HG03432 (cell line): Measurements from ENCODE around the gene OR10H2.
"Not testable (repeated sequence)": the region's sequence is repeated elsewhere in the genome, so short reads cannot be mapped to it uniquely, and the experiment has no call there.

ENCODE experiments used
- ATAC-seq: cut with Tn5 transposase; IDR thresholded peaks from one replicate; pipeline ENCODE4 v1.9.1; 2021; ENCODE audit warnings: mild to moderate bottlenecking, moderate library complexity; ENCODE audit not compliant: unreplicated experiment

The OR10H2 gene, protein sequence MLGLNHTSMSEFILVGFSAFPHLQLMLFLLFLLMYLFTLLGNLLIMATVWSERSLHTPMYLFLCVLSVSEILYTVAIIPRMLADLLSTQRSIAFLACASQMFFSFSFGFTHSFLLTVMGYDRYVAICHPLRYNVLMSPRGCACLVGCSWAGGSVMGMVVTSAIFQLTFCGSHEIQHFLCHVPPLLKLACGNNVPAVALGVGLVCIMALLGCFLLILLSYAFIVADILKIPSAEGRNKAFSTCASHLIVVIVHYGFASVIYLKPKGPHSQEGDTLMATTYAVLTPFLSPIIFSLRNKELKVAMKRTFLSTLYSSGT

DNA sequence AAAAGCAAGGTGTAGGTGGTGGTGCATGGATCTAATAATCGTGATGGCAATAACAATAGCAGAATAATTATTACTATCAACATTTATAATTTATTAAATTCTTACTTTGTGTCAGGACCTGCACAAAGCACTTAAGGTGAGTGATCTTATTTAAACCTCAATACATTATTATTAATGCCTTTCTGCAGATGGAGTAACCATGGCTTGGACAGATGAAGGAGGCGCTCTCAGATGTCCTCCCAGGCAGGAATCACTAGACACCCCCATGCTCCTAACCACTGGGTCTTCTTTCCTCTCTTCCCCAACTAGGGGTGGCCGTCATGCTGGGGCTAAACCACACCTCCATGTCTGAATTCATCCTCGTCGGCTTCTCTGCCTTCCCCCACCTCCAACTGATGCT, at the start of gene OR10H2:
Gene OR10H2 (plus strand): TSS at position 301 of the 400 bp plus-strand sequence. CDS start 20 bp downstream, at position 321.
- ATAC-seq = no peak

DNA sequence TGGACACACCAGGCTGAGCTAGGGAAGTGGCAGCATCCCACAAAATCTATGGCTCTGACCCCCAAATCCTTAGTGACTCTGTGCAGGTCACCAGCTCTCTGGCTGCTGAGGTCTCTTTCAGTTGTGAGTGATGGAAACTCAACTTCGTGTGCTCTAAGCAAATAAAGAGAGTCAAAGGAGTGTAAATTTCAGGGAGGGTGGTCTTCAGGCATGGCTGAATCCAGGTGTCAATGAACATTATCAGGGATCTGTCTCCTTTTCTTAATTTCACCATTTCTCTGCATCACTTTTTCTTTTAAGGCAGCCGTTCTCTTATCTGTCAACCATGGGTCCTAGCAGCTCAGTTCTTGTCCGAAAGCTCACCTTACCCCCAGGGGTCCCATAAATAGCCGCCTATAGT, 48.7 kb upstream of the OR10H2 start:
- no peak for ATAC-seq

DNA sequence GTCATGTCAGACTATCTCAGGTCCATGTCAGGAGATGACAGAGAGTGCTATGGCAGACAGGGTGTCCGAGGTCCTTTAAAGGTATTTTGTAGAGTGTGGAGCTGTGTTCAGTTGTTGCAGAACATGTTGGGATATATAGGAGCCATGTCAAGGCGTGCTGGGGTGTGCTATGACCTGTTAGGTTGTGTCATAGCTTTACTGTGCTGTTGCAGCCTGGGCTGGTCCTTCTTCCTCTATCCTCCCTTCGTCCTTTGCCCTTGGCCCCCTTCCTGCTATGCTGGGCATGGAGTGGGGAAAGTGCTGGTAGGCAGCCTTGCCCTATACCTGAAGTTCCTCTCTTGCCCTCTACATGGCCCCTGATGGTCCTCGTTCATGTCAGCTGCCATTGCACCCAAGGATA, 48.0 kb upstream of the OR10H2 start:
- ATAC-seq = not testable (repeated sequence)

DNA sequence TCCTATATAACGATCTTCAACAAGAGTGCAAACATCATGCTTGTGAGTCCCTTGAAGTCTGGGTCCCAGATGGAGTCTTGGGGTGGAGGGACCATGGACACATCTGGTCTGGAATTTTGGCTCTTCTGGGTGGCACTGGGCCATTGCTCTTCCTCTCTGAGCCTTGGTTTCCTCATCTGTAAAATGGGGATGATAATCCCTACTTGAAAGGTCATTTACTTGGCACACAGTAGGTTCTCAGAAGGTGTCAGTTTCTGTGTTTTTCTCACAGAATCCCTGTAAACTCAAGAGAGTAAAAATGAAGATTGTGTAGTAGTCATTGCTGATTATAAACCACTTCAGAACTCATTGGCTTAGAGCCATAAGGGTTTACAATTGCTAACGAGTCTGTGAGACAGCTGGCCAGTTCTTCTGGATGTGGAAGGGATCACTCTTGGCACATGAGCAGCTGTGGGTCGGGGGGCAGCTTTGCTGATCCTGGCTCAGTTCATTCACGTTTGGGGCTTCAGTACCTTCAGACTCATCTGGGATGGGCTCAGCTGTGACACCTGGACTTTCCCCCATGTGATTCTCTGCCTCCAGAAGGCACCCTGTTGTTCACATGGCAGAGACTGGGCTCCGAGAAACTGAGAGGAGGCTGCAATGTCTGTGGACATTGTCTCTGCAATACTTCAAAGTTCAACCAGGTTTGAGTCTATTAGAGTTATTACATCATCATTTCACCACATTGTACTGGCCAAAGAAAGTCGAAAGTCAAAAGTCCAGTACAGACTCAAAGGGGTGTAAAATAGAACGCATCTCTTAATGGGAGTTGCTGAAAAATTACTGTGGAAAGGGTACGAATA, 47.1 kb upstream of the OR10H2 start:
- ATAC-seq = no peak

DNA sequence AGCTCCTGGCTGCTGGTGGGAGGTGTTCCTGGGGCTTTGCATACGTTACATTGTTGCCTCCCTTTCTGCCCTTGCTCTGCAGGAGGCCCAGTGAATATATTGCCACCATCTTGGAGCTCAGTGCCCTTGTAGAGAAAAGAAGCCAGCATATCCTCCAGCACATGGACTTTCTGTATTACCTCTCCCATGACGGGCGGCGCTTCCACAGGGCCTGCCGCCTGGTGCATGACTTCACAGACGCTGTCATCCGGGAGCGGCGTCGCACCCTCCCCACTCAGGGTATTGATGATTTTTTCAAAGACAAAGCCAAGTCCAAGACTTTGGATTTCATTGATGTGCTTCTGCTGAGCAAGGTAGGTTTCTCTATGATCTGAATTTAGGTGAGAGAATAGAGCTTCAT, 44.4 kb upstream of the OR10H2 start:
- no peak for ATAC-seq

DNA sequence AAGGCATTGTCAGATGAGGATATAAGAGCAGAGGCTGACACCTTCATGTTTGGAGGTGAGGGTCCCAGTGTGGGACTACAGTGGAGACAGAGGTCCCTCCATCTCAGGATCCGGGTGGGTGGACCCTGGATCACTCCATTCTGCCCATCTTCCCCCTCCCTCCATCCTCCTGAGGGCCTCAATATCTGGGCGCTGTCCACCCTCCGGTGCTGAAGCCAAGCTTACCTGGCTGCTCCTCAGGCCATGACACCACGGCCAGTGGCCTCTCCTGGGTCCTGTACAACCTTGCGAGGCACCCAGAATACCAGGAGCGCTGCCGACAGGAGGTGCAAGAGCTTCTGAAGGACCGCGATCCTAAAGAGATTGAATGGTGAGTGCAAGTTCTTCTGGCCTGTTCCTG, 43.0 kb upstream of the OR10H2 start:
- ATAC-seq = no peak

DNA sequence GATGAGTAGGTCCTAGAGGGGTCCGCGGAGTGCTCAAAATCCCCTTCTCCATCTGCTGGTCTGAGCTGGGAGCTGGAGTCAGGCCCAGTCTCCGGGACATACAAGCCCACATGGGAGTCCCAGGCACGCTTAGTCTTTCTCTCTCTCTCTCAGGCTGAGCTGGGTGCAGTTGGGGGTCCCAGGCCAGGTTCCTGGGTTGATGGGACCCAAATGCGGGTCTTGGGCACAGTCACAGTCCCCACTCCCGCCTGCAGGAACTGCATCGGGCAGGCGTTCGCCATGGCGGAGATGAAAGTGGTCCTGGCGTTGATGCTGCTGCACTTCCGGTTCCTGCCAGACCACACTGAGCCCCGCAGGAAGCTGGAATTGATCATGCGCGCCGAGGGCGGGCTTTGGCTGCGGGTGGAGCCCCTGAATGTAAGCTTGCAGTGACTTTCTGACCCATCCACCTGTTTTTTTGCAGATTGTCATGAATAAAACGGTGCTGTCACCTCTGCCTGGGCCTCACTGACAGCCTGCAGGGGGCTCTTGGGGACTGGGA, 31.1 kb upstream of the OR10H2 start:
- ATAC-seq = no peak

DNA sequence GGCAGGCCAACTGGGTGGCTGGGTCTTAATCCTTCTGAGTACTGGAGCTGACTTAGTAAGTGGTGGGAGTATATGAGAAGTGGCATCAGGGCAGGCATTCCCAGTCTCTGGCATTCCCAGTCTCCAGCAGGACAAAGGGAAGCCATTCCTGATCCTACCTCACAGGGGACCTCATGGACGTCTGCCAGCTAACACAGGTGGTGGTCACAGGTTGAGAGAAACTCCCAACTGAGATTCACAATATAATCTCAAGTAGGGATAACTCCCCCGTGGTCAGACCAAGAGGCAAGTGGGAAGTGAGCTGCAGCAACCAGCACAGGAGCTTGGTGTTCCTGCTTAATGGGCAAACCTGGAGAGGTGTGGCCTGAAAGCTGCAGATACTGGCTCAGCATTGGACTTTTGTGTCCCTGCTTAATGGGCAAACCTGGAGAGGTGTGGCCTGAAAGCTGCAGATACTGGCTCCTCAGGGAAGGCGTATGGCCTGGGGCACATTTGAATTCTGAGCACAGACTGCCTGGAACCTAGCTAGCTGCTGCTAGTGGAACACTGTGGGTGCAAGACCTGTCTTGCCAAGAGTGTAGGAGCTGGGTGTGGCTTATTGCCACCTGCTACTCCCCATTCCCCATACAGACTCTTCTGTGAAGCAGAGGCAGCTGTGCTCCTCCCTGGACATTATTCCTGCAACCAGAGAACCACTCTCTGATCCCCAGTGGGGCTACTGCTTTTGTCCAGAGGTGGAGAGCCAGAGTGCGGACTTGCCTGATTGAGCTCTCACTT, 25.9 kb upstream of the OR10H2 start:
- no peak for ATAC-seq

DNA sequence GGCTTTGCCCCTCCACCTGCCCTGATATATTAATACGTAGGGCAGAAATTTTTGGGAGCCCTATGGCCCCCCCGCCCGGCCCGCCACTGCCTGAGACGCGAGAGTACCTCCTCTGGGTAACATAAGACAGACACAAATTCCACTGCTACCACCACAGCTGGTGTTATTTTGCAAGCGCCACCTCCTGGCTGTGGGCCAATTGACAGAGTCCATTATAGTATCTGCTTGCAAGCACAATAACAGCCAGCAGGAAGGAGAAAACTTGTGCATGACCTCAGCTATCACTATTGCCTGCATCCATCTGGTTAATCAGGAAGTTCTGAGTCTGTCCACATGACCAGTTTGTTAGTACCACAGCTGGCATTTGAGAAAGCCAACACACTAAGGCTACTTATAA, 25.3 kb upstream of the OR10H2 start:
- ATAC-seq = no peak

DNA sequence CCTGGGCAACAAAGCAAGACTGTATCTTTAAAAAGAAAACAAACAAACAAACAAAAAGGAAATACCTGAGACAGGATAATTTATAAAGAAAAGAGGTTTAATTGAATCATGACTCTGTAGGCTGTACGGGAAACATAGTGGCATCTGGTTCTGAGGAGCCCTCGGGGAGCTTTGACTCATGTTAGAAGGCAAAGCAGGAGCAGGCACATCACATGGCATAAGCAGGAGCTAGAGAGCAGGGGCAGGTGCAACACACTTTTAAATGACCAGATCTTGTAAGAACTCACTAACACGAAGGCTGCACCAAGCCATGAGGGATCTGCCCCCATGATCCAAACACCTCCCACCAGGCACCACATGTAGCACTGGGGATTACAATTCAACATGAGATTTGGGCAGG, 13.2 kb upstream of the OR10H2 start:
- no peak for ATAC-seq

DNA sequence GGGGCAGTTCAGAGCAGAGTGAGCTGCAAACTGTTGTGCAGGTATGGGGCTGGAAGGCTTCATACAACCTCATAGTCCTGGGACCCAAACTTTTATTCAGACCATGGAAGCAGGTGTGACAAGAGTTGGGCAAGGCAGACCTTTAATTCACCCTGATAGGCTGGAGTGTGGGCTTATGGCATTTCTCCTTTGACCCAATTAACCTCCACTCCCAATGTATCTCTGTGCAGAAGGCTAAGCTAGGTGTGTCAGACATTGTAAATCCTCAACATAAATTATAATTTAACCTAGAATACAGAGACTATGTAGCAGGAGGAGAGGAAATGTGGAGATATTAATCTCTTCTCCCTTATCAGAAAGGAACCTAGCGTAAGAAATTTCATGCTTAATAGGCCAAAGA, 12.2 kb upstream of the OR10H2 start:
- no peak for ATAC-seq

DNA sequence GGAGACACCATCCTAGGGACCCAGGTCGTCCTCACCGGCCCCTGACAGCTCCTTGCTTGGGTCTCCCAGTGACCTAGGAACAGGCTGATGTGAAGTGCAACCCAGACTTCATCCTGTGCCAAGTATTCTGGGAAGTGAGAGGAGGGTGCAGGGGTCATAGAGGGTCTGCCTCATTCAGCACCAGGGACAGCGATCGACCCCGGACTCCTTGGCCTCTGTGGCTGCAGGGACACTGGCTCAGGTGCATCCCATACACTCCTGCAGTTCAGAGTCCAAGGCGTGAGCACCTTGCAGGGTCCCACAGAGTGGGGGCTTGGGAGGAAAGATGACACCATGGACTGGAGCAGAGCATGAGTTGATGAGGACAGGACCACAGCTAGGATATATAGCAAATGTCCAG, 10.0 kb upstream of the OR10H2 start:
- ATAC-seq = no peak

DNA sequence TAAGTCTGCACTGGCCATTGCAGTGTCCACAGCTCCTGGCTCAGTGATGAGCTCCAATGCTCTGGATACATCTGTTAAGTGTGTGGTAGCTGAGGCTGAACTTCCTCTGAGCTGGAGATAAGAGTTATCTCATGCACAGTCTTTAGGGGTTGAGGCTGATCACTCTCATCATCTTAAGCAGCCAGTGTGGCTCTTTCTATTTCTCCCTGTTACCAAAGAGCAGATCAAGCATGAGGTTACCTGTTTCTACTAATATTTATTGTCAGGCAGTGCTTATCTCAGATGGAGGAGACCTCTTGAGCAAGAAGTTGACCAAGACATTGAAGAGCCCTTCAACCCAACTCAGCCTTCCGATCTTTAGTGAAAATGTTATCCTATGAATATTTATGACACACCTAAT, 6.6 kb upstream of the OR10H2 start:
- no peak for ATAC-seq

DNA sequence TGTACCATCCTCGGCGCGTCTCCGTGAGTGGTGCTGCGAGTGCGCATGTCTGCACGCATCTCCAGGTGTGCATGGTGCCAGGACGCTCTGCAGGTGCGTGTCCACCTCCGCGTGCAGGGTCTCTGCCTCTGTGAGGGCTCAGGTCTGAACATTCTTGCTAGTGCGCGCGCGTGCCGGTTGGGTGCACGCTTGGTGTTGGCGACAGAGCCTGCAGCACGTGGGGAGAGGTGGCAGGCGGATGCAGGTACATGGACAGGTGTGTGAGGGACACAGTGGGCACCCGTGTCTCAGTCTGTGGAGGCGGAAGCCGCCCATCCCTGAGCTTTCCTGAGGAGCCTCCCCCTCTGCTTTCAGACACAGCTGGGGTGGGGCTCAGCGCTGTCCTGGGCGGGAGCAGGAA, 4.9 kb upstream of the OR10H2 start:
- ATAC-seq = no peak

DNA sequence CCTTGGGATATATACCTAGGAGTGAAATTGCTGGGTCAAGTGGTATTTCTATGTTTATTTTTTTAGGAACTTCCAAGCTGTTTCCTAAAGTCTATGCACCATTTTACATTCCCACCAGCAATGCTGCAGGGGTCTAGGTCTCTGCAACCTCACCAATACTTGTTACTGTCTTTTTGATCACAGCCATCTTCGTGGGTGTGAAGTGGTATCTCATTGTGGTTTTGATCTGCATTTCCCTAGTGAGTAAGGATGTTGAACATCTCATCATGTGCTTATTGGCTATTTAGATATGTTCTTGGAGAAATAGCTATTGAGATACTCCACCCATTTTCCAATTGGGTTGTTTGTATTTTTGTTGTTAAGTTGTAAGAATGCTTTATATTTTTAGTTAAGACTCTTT, 2.7 kb downstream of the OR10H2 start:
- ATAC-seq = no peak

DNA sequence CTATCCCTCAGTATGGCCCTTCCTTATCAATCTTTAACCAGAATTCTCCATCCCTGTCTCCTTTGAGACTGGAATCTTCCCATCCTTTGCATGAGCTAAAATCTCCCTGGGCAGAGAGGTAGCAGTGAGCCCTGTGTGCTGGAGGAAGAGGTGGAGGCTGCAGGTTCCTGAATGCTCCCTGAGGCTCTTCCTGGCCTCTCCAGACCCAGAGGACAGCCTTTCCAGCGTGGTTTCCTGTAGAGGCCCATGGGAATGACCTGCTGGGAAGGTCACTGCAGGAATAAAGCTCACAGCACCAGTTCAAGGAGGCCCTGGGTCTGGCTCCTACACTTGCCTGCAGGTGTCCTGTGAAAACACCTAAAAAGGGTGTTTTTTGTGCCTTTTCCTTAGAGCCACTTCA, 4.6 kb downstream of the OR10H2 start:
- ATAC-seq = no peak

DNA sequence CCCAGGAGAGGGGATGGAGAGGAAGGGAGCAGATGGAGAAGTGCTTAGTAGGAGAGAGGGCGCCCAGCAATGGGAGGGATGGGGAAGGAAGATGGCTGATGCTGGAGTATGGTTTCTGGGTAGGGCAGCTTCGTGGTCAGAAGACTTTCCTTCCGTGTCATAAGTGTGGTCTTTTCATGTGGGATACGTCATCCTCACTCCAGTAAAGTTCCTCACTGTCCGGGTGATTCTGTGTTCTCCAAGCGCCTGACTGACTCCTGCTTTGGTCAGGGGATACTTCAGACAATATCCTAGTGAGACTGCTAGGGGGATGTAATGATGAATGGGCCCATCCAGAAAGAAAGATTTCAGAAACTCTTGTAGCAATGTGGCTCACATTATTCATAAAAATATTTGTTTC, 6.1 kb downstream of the OR10H2 start:
- no peak for ATAC-seq

DNA sequence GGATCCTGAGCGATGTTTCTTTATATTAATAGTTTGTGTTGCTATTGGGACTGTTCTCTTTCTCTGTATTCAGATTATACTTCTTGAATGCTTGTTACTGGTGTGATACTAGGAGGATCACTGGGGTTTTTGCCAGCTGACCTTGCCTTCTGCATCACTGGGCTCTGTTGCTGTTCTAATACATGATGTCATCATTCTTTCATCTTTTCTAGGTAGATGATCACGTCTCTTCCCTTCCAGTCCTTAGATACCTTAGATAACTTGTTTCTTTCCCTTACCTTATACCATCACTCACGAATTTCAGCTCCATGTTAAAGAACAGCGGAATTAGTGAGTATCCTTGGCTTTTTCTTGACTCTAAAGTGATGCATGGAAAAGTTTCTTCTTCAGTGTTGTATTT, 9.9 kb downstream of the OR10H2 start, which contains the start of gene OR10H3:
Gene OR10H3 (plus strand): TSS at position 264 of the 400 bp plus-strand sequence. CDS start 3,408 bp downstream, outside the sequence.
- no peak for ATAC-seq

DNA sequence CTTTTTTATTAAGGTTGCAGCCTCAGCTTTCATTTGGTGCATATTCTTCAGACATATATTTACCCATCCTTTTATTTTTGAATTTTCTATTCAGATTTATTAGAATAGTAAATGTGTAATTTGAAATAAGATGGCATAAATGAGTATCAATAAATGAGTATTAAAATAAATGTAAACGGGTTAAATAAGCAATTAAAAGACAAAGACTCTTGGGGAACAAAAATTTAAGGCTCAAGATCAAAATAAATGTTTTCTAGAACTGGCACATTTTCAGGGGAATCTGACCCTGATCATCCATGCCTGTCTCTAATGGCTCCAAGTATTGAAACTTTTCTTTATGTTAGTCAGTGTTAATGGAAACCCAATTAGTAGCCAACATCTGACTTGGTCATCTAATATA, 13.0 kb downstream of the OR10H2 start:
- no peak for ATAC-seq

DNA sequence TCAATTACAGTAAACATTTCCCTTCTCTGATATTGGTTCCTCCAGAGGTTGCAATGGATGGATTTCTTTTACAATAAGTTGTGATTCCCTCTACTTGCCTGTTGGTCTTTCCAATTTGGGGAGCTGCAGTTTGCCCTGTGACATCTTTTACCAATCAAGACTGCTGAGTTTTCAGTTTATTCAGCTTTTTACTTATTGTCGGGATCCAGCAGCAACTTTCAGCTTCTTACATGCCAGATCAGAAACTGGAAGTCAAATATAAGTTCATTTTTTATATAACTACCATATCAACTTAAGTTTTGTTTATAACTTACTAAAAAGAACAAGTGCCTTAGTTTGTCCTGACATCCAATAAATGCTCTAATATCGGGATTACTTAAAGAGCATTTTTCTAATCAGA, 20.4 kb downstream of the OR10H2 start:
- ATAC-seq = no peak

DNA sequence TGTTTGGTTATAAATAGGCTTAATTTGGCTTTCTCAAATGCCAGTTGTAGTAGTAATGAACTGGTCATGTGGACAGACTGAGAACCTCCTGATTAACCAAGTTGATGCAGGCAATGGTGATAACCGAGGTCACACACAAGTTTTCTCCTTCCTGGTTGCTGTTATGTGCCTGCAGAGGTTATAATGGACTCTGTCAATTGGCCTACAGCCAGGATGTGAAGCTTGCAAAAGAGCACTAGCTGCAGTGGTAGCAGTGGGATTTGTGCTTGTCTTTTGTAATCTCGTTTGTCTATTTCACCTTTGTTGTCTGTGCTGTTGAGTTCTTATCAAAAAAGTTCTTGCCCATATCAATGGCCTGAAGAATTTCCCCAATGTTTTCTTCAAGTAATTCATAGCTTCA, 30.6 kb downstream of the OR10H2 start:
- no peak for ATAC-seq
